B cell (primary cell): Measurements from ENCODE around the gene SETBP1. TPM values are rescaled to one million over a fixed set of nuclear protein-coding genes. Genes with fewer than 3 reads are reported as not detected.

ENCODE experiments used
- ATAC-seq: fragments of 200-7000 bp; cut with Tn5 transposase; one replicate; pipeline ENCODE4 v1.10.0; 2021; ENCODE audit warnings: low read depth, mild to moderate bottlenecking, moderate number of reproducible peaks, moderate library complexity
- CTCF ChIA-PET: fragments of 350-600 bp; sonication (Branson Sonifier 250); formaldehyde crosslinking; loops from one replicate; lab custom pipeline; 2021; ENCODE audit warnings: antibody characterized with exemption, inconsistent platforms; lab: Charles Lee
- POLR2A ChIA-PET: fragments of 350-600 bp; sonication (Branson Sonifier 250); formaldehyde crosslinking; loops from one replicate; lab custom pipeline; 2021; ENCODE audit warnings: antibody characterized with exemption; lab: Charles Lee
- DNase-seq: peaks from one replicate; pipeline ENCODE4 v3.0.0; 2013
- H2AFZ ChIP-seq: 2 replicates; pipeline ENCODE4 v1.6.1; 2012; ENCODE audit warnings: mild to moderate bottlenecking, low read depth, low read length; ENCODE audit not compliant: insufficient read depth, poor library complexity, severe bottlenecking
- H3K27ac ChIP-seq, 2 donors: 1 replicate in 1 of 2; 2 replicates in 1 of 2; pipeline ENCODE4 v1.5.1; 2012 to 2013; ENCODE audit warnings: low read length in 2 of 2, mild to moderate bottlenecking in 2 of 2, moderate library complexity in 1 of 2
- H3K27me3 ChIP-seq, 4 experiments: fragments of 200-600 bp in 1 of 4; sonication (generic) in 1 of 4; replicated peaks in 1 of 4; 1 replicate in 2 of 4; 2 replicates in 2 of 4; pipeline versions ENCODE4 v1.6.1 to v1.7.0; 2013 to 2016; ENCODE audit warnings: low read length in 3 of 4, mild to moderate bottlenecking in 2 of 4, mixed read lengths in 1 of 4, moderate library complexity in 1 of 4; ENCODE audit not compliant: insufficient read depth in 4 of 4, control insufficient read depth in 3 of 4; ENCODE audit errors: control extremely low read depth in 1 of 4
- H3K36me3 ChIP-seq, 2 experiments: replicated peaks in 1 of 2; 1 replicate in 1 of 2; 2 replicates in 1 of 2; pipeline versions ENCODE4 v1.6.1 to v1.7.1; 2013; ENCODE audit warnings: low read length in 1 of 2; ENCODE audit not compliant: insufficient read depth in 2 of 2, control insufficient read depth in 1 of 2; ENCODE audit errors: control extremely low read depth in 1 of 2, extremely low read depth in 1 of 2
- H3K4me1 ChIP-seq, 2 donors: fragments of 200-600 bp in 1 of 2; sonication (generic) in 1 of 2; 1 replicate in 1 of 2; 2 replicates in 1 of 2; pipeline versions ENCODE4 v1.5.1 to v1.6.1; 2013 to 2017; ENCODE audit warnings: low read length in 2 of 2; ENCODE audit not compliant: control insufficient read depth in 2 of 2, insufficient read depth in 2 of 2
- H3K4me2 ChIP-seq: replicated peaks from 2 replicates; pipeline ENCODE3; 2012; ENCODE audit warnings: mild to moderate bottlenecking, low read depth, low read length; ENCODE audit not compliant: poor library complexity, severe bottlenecking
- H3K4me3 ChIP-seq, 5 experiments: fragments of 200-600 bp in 1 of 5; sonication (generic) in 1 of 5; 1 replicate in 3 of 5; 2 replicates in 2 of 5; pipeline versions ENCODE4 v1.5.1 to v1.7.0; 2011 to 2016; ENCODE audit warnings: low read length in 4 of 5, mild to moderate bottlenecking in 4 of 5, low read depth in 2 of 5, control low read depth in 1 of 5, moderate library complexity in 1 of 5; ENCODE audit not compliant: insufficient read depth in 1 of 5; ENCODE audit errors: control extremely low read depth in 1 of 5, extremely low read depth in 1 of 5
- H3K79me2 ChIP-seq: fragments of 200-600 bp; sonication (generic); one replicate; pipeline ENCODE4 v1.6.0; 2016; ENCODE audit warnings: low read length; ENCODE audit not compliant: control insufficient read depth, insufficient read depth
- H3K9ac ChIP-seq: fragments of 200-600 bp; sonication (generic); 2 replicates; pipeline ENCODE4 v1.6.1; 2017; ENCODE audit warnings: mild to moderate bottlenecking, low read length, moderate library complexity
- H3K9me3 ChIP-seq, 3 donors: one replicate each; pipeline versions ENCODE4 v1.6.1 to v1.7.1; 2013; ENCODE audit warnings: low read length in 2 of 3; ENCODE audit not compliant: control insufficient read depth in 2 of 3, insufficient read depth in 1 of 3; ENCODE audit errors: control extremely low read depth in 1 of 3
- H4K20me1 ChIP-seq: 2 replicates; pipeline ENCODE4 v1.6.0; 2012; ENCODE audit warnings: mild to moderate bottlenecking, low read length; ENCODE audit not compliant: insufficient read depth, control insufficient read depth, poor library complexity, severe bottlenecking
- H3K27ac Mint-ChIP-seq: one replicate; pipeline ENCODE4 v1.8.0; 2021; ENCODE audit warnings: mixed read lengths
- H3K27me3 Mint-ChIP-seq: one replicate; pipeline ENCODE4 v1.8.0; 2021; ENCODE audit warnings: mixed read lengths
- H3K4me1 Mint-ChIP-seq: one replicate; pipeline ENCODE4 v1.8.0; 2021; ENCODE audit warnings: mixed read lengths
- H3K4me3 Mint-ChIP-seq: one replicate; pipeline ENCODE4 v1.8.0; 2021; ENCODE audit warnings: mixed read lengths
- H3K9me3 Mint-ChIP-seq: one replicate; pipeline ENCODE4 v1.8.0; 2022; ENCODE audit warnings: mixed read lengths; ENCODE audit not compliant: insufficient read depth
- CTCF ChIP-seq: fragments of 200-600 bp; IDR thresholded peaks from one replicate; pipeline ENCODE4 v1.8.0; 2022; ENCODE audit warnings: antibody characterized with exemption, mild to moderate bottlenecking
- EZH2 ChIP-seq: IDR thresholded peaks from 2 replicates; pipeline ENCODE4 v1.6.1; 2012; ENCODE audit warnings: borderline replicate concordance, low read depth, mild to moderate bottlenecking, moderate library complexity, low read length; ENCODE audit not compliant: insufficient read depth, poor library complexity, severe bottlenecking
- WGBS: methylation state at CpG from one replicate; pipeline ENCODE4 v1.1.5; 2013; ENCODE audit warnings: missing lambda C conversion rate; ENCODE audit not compliant: insufficient coverage; 5-methylcytosine and 5-hydroxymethylcytosine counted together
- intact Hi-C: fragments of 100-400 bp; cut with micrococcal nuclease; formaldehyde crosslinking; loops from one replicate; pipeline ENCODE4 v1.10.0; 2022
- polyA plus RNA-seq: library from polyadenylated mRNA; depleted of rRNA; stranded (reverse); fragments of >200 nt; gene quantifications from 2 replicates; pipeline ENCODE4 v1.2.3, GENCODE V29; 2012
- total RNA-seq, 2 donors: library from RNA; stranded (reverse); fragments of 120-200 nt in 1 of 2; gene quantifications; 1 replicate in 1 of 2; 2 replicates in 1 of 2; pipeline versions ENCODE4 v1.2.3 to v1.2.4, GENCODE V29; 2013 to 2022

SETBP1 gene
- total and polyA plus RNA-seq, 2 donors (not counting 1 experiment from before 2014, with no cell fraction given), result 15.1 to 129 TPM

GRCh38 chr18:44782617-44783016 lies 101.9 kb downstream of the SETBP1 start:
- POLR2A ChIA-PET, result no interaction called here
- Histone ChIP-seq H4K20me1 (no peaks in the 10 kb centered on the region), H3K4me2 (no peak overlapping the region), H3K9ac (no peak overlapping the region), H3K27me3 (no peaks in the 10 kb centered on the region), H3K36me3 (no peaks in the 10 kb centered on the region), H3K79me2 (peaks cover 80% of the 10 kb centered on the region), H3K4me1 (peaks cover 58 to 65% of the 10 kb centered on the region in 2 donors), H2AFZ (no peak overlapping the region), H3K4me3 (no peak overlapping the region), H3K9me3 (no peaks in the 10 kb centered on the region), H3K27ac (no peak overlapping the region)
- ATAC-seq (no peak), DNase-seq (no peak)
- WGBS, result no CpG with 5 or more reads among the region's 5 CpGs
- Mint-ChIP-seq H3K4me1 (peaks cover 85% of the 10 kb centered on the region), H3K27ac (peak overlapping the region; percentile 21), H3K27me3 (no peaks in the 10 kb centered on the region), H3K4me3 (no peak overlapping the region), H3K9me3 (no peaks in the 10 kb centered on the region)
- no peak for TF ChIP-seq EZH2
- no peak for TF ChIP-seq CTCF
- intact Hi-C loops, result loop anchor here (10.0 kb wide), 1 partner anchor 432 kb away; no protein-coding TSS in a partner anchor
- CTCF ChIA-PET, result interaction anchor here (0.7 kb wide), 1 partner anchor 73 kb away, joined by 4 read pairs; no protein-coding TSS in a partner anchor

GRCh38 chr18:44783371-44783770 lies 102.7 kb downstream of the SETBP1 start:
- no peak overlapping the region for H2AFZ ChIP-seq
- no peaks in the 10 kb centered on the region for H3K9me3 ChIP-seq
- intact Hi-C loops, result loop anchor here (10.0 kb wide), 1 partner anchor 431 kb away; no protein-coding TSS in a partner anchor
- H3K4me1 ChIP-seq, result peaks cover 57 to 63% of the 10 kb centered on the region in 2 donors
- H3K79me2 ChIP-seq, result peaks cover 79% of the 10 kb centered on the region
- WGBS, result no CpG with 5 or more reads among the region's 1 CpG
- DNase-seq (no peak), ATAC-seq (no peak)
- ChIA-PET CTCF (no interaction called here), POLR2A (no interaction called here)
- H3K36me3 ChIP-seq, result peaks cover 0 to 3% of the 10 kb centered on the region in 2 experiments
- H3K4me3 Mint-ChIP-seq, result no peak overlapping the region
- H3K4me2 ChIP-seq, result no peak overlapping the region
- H3K27ac Mint-ChIP-seq, result peak overlapping the region; percentile 23
- TF ChIP-seq CTCF, result no peak
- TF ChIP-seq EZH2, result no peak
- no peak overlapping the region for H3K4me3 ChIP-seq
- no peaks in the 10 kb centered on the region for H3K27me3 Mint-ChIP-seq
- no peak overlapping the region for H3K27ac ChIP-seq
- H3K4me1 Mint-ChIP-seq, result peaks cover 84% of the 10 kb centered on the region
- H4K20me1 ChIP-seq, result no peaks in the 10 kb centered on the region
- no peak overlapping the region for H3K9ac ChIP-seq
- no peaks in the 10 kb centered on the region for H3K27me3 ChIP-seq
- no peaks in the 10 kb centered on the region for H3K9me3 Mint-ChIP-seq
